Measurements from ENCODE around the gene TSPAN33. TPM values are rescaled to one million over a fixed set of nuclear protein-coding genes. Genes with fewer than 3 reads are reported as not detected.

TSPAN33 gene
- total RNA-seq, 1 donor from 2014 or later: under 0.01 TPM

GRCh38 chr7:129134356-129134987 lies 10.0 kb upstream of the TSPAN33 start:
- no peak for DNase-seq (ENCODE audit: low read depth in 2 of 2)

GRCh38 chr7:129136887-129137642 lies 7.4 kb upstream of the TSPAN33 start:
- DNase-seq (ENCODE audit: low read depth in 2 of 2): peak; percentile 11 to 70

- DNase-seq (ENCODE audit: low read depth in 2 of 2): no peak
Observed at GRCh38 chr7:129143724-129144094, 798 bp upstream of the TSPAN33 start.

- no peak for DNase-seq (ENCODE audit: low read depth in 2 of 2)
Observed at GRCh38 chr7:129144834-129145668, 544 bp downstream of the TSPAN33 start.

- DNase-seq (ENCODE audit: low read depth in 2 of 2): no peak
Observed at GRCh38 chr7:129146237-129146979, 1.9 kb downstream of the TSPAN33 start.

- no peak for DNase-seq (ENCODE audit: low read depth in 2 of 2)
Observed at GRCh38 chr7:129147731-129148130, 3.2 kb downstream of the TSPAN33 start.

- no peak for DNase-seq (ENCODE audit: low read depth in 2 of 2)
Observed at GRCh38 chr7:129149511-129149910, 5.0 kb downstream of the TSPAN33 start.

- DNase-seq (ENCODE audit: low read depth in 2 of 2): no peak
Observed at GRCh38 chr7:129150199-129150996, 5.9 kb downstream of the TSPAN33 start.

- no peak for DNase-seq (ENCODE audit: low read depth in 2 of 2)
Observed at GRCh38 chr7:129157651-129158050, 13.1 kb downstream of the TSPAN33 start.

- no peak for DNase-seq (ENCODE audit: low read depth in 2 of 2)
Observed at GRCh38 chr7:129159539-129159938, 15.0 kb downstream of the TSPAN33 start.

- no peak for DNase-seq (ENCODE audit: low read depth in 2 of 2)
Observed at GRCh38 chr7:129160161-129160905, 15.8 kb downstream of the TSPAN33 start.

- no peak for DNase-seq (ENCODE audit: low read depth in 2 of 2)
Observed at GRCh38 chr7:129161524-129162225, 17.2 kb downstream of the TSPAN33 start.

GRCh38 chr7:129162732-129163131 lies 18.2 kb downstream of the TSPAN33 start:
- no peak for DNase-seq (ENCODE audit: low read depth in 2 of 2)

- DNase-seq (ENCODE audit: low read depth in 2 of 2): peak; percentile 73 to 80
Observed at GRCh38 chr7:129163875-129164544, 19.5 kb downstream of the TSPAN33 start.

- DNase-seq (ENCODE audit: low read depth in 2 of 2): no peak
Observed at GRCh38 chr7:129166745-129167144, 22.2 kb downstream of the TSPAN33 start.

GRCh38 chr7:129167817-129168216 lies 23.3 kb downstream of the TSPAN33 start:
- DNase-seq (ENCODE audit: low read depth in 2 of 2): no peak

- DNase-seq (ENCODE audit: low read depth in 2 of 2): peak in 1 of 2 donors; percentile 26
Observed at GRCh38 chr7:129168231-129169021, 23.9 kb downstream of the TSPAN33 start.

GRCh38 chr7:129169171-129169671 lies 24.7 kb downstream of the TSPAN33 start:
- peak in 1 of 2 donors; percentile 47 for DNase-seq (ENCODE audit: low read depth in 2 of 2)

All from lung microvascular endothelial cell (primary cell).